GM20000 (cell line): ENCODE measurements around the gene DPH1.

Experiments
- DNase-seq: peaks from one replicate; pipeline ENCODE4 v3.0.0; 2012; ENCODE audit warnings: low spot score
- CTCF ChIP-seq: IDR thresholded peaks from 2 replicates; pipeline ENCODE4 v1.5.1; 2012; ENCODE audit warnings: mild to moderate bottlenecking, control low read depth; ENCODE audit errors: extremely low read depth, missing control alignments

The DPH1 gene

GRCh38 chr17:1997927-1998742 is 31.8 kb upstream of the DPH1 start:
- TF ChIP-seq CTCF = no peak
- no peak for DNase-seq

- no peak for DNase-seq
- no peak for TF ChIP-seq CTCF
These were observed 30.2 kb upstream of the DPH1 start for GRCh38 chr17:1999557-2000251.

DNA sequence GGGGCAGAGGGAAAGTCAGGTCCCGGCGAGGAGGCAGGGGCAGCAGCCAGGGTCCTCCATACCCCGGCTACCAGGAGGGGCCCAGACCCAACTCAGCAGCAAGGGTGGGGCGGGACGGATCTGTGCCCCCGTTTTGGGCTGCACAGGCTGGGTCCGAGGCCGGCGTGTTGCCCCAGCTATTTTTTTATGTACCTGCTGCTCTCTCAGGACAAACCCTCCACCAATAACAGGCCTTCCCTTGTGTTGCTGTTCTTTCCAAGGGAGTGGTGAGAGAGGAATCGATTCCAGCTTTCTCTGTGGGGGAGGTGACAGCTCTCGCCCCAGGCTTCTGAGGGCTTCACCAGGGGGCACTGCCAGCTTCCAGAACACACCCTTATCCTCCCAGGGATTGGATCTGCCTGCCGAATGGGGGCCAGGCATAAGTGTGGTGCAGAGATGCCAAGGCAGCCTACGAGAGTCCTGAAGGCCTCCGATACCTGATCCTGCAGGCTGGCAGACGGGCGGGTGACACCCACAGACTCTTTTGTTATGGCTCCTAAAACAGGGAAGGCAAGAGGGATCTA is 27.1 kb upstream of the DPH1 start:
- DNase-seq = no peak
- TF ChIP-seq CTCF = no peak

GRCh38 chr17:2003525-2003924 is 26.4 kb upstream of the DPH1 start:
- TF ChIP-seq CTCF = no peak
- no peak for DNase-seq

DNA sequence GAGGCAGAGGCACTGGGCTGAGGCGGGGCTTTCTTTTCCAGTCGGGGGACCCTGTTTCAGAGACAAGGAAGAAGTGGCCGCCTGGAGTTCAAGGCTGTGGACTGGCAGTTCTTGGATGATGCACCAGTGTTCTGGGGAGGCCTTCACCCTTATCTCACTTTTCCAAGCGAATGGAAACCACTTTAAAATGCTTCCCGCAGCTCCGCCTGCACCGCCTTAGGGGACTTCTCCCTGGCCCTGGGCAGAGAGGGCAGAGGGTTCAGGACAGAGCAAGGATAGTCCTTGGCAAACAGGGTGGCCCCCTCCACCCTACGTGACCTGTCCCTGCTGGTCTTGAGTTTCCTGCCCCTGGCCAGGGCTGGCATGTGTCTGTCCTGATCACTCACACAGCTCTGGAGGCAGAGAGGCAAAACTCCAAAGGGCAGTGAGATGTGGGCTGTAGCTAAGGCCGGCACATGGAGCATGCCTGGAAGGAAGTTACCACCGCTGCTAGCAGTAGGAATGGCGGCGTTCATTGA is 25.5 kb upstream of the DPH1 start:
- TF ChIP-seq CTCF = no peak
- no peak for DNase-seq

- no peak for DNase-seq
- TF ChIP-seq CTCF = no peak
These were observed 21.4 kb upstream of the DPH1 start for GRCh38 chr17:2008332-2009126.
